IMR-90 (cell line): ENCODE measurements around the gene SLC29A1. TPM values are rescaled to one million over a fixed set of nuclear protein-coding genes. Genes with fewer than 3 reads are reported as not detected.

Experiments used
- ATAC-seq: fragments of 200-7000 bp; cut with Tn5 transposase; 2 replicates; pipeline ENCODE4 v1.9.1; 2020; ENCODE audit warnings: low read depth, mild to moderate bottlenecking, moderate library complexity
- BruUV-seq: library from RNA; stranded (reverse); fragments of 400-500 nt; replicated peaks from 2 replicates; lab custom pipeline; 2021; lab: Mats Ljungman, UMichigan
- CTCF ChIA-PET: fragments of 300-600 bp; formaldehyde crosslinking; extraction: SDS; loops from one replicate; lab custom pipeline; 2021; ENCODE audit warnings: antibody characterized with exemption; lab: Yijun Ruan, JAX
- POLR2A ChIA-PET: fragments of 300-600 bp; sonication (Branson Sonifier 250); formaldehyde crosslinking; loops from one replicate; lab custom pipeline; 2022; ENCODE audit warnings: antibody characterized with exemption; ENCODE audit not compliant: unreplicated experiment; lab: Charles Lee
- DNase-seq: peaks from one replicate; pipeline ENCODE4 v3.0.0; 2013
- H2AFZ ChIP-seq: replicated peaks from 2 replicates; pipeline ENCODE3; 2013; ENCODE audit warnings: low read length, mild to moderate bottlenecking; ENCODE audit not compliant: poor library complexity
- H2AK5ac ChIP-seq: 2 replicates; pipeline ENCODE4 v1.6.1; 2013; ENCODE audit warnings: low read depth, low read length, inconsistent platforms
- H2AK9ac ChIP-seq: replicated peaks from 2 replicates; pipeline ENCODE3; 2013; ENCODE audit warnings: mild to moderate bottlenecking, low read depth, low read length, moderate library complexity; ENCODE audit not compliant: poor library complexity
- H2BK120ac ChIP-seq: 2 replicates; pipeline ENCODE4 v1.6.1; 2013; ENCODE audit warnings: low read depth, low read length, inconsistent platforms
- H2BK15ac ChIP-seq: 3 replicates; pipeline ENCODE4 v1.6.1; 2013; ENCODE audit warnings: low read depth, low read length, inconsistent platforms
- H2BK20ac ChIP-seq: 2 replicates; pipeline ENCODE4 v1.6.1; 2013; ENCODE audit warnings: low read depth, mild to moderate bottlenecking, inconsistent platforms, low read length, moderate library complexity
- H2BK5ac ChIP-seq: 2 replicates; pipeline ENCODE4 v1.6.1; 2013; ENCODE audit warnings: mild to moderate bottlenecking, low read depth, low read length, inconsistent platforms; ENCODE audit not compliant: poor library complexity, severe bottlenecking
- H3K14ac ChIP-seq: replicated peaks from 2 replicates; pipeline ENCODE4 v1.6.1; 2013; ENCODE audit warnings: low read depth, low read length, inconsistent platforms
- H3K18ac ChIP-seq: 2 replicates; pipeline ENCODE4 v1.6.1; 2013; ENCODE audit warnings: low read depth, low read length, control low read depth
- H3K23ac ChIP-seq: 2 replicates; pipeline ENCODE4 v1.6.1; 2013; ENCODE audit warnings: low read depth, low read length, inconsistent platforms
- H3K27ac ChIP-seq: 2 replicates; pipeline ENCODE4 v1.5.1; 2013; ENCODE audit warnings: mild to moderate bottlenecking, control low read depth, low read length; ENCODE audit not compliant: insufficient read depth
- H3K27me3 ChIP-seq: 2 replicates; pipeline ENCODE4 v1.6.1; 2013; ENCODE audit warnings: low read length; ENCODE audit not compliant: control insufficient read depth, insufficient read depth
- H3K36me3 ChIP-seq: 2 replicates; pipeline ENCODE4 v1.6.1; 2013; ENCODE audit warnings: low read length, mixed read lengths; ENCODE audit not compliant: control insufficient read depth, insufficient read depth
- H3K4ac ChIP-seq: 2 replicates; pipeline ENCODE4 v1.6.1; 2013; ENCODE audit warnings: low read depth, low read length, inconsistent platforms
- H3K4me1 ChIP-seq: 2 replicates; pipeline ENCODE4 v1.6.1; 2013; ENCODE audit warnings: low read length, mixed read lengths; ENCODE audit not compliant: control insufficient read depth, insufficient read depth
- H3K4me2 ChIP-seq: 2 replicates; pipeline ENCODE4 v1.6.1; 2013; ENCODE audit warnings: low read depth, mild to moderate bottlenecking, control low read depth, low read length, moderate library complexity
- H3K4me3 ChIP-seq: 2 replicates; pipeline ENCODE4 v1.5.1; 2013; ENCODE audit warnings: low read depth, mild to moderate bottlenecking, control low read depth, low read length, moderate library complexity; ENCODE audit not compliant: insufficient read depth
- H3K56ac ChIP-seq: 2 replicates; pipeline ENCODE4 v1.6.1; 2013; ENCODE audit warnings: low read length, inconsistent platforms; ENCODE audit not compliant: insufficient read depth; ENCODE audit errors: extremely low read depth
- H3K79me1 ChIP-seq, 2 experiments: 2 replicates each; pipeline ENCODE4 v1.6.1; 2013; ENCODE audit warnings: low read length in 2 of 2, inconsistent platforms in 1 of 2, low read depth in 1 of 2
- H3K9ac ChIP-seq: 2 replicates; pipeline ENCODE4 v1.6.1; 2013; ENCODE audit warnings: low read depth, low read length, control low read depth
- H3K9me1 ChIP-seq: 2 replicates; pipeline ENCODE4 v1.6.1; 2013; ENCODE audit warnings: low read length, inconsistent platforms; ENCODE audit not compliant: insufficient read depth
- H3K9me3 ChIP-seq: 2 replicates; pipeline ENCODE4 v1.6.1; 2013; ENCODE audit warnings: low read length; ENCODE audit not compliant: control insufficient read depth, insufficient read depth
- H4K20me1 ChIP-seq: 2 replicates; pipeline ENCODE4 v1.6.1; 2013; ENCODE audit warnings: low read length, inconsistent platforms; ENCODE audit not compliant: insufficient read depth
- H4K5ac ChIP-seq: 2 replicates; pipeline ENCODE4 v1.6.1; 2013; ENCODE audit warnings: mild to moderate bottlenecking, low read depth, low read length, control low read depth
- H4K8ac ChIP-seq, 2 experiments: 2 replicates each; pipeline ENCODE4 v1.6.1; 2013; ENCODE audit warnings: low read depth in 2 of 2, low read length in 2 of 2, control low read depth in 1 of 2, inconsistent platforms in 1 of 2
- H4K91ac ChIP-seq: 2 replicates; pipeline ENCODE4 v1.6.1; 2013; ENCODE audit warnings: low read depth, low read length, inconsistent platforms; ENCODE audit not compliant: insufficient read depth
- CEBPB ChIP-seq: IDR thresholded peaks from 2 replicates; pipeline ENCODE4 v1.6.1; 2012; ENCODE audit warnings: low read depth, low read length, improper control_type of control experiment
- CHD1 ChIP-seq: IDR thresholded peaks from 2 replicates; pipeline ENCODE4 v1.6.1; 2012; ENCODE audit warnings: low read depth, low read length, improper control_type of control experiment
- MAFK ChIP-seq: IDR thresholded peaks from 2 replicates; pipeline ENCODE4 v1.6.1; 2012; ENCODE audit warnings: low read depth, low read length, improper control_type of control experiment
- MAZ ChIP-seq: IDR thresholded peaks from 2 replicates; pipeline ENCODE4 v1.6.1; 2012; ENCODE audit warnings: low read depth, mild to moderate bottlenecking, low read length, improper control_type of control experiment, moderate library complexity, borderline replicate concordance
- MXI1 ChIP-seq: IDR thresholded peaks from 2 replicates; pipeline ENCODE4 v1.6.1; 2012; ENCODE audit warnings: low read depth, mild to moderate bottlenecking, low read length, moderate library complexity, borderline replicate concordance
- POLR2A ChIP-seq: IDR thresholded peaks from 2 replicates; pipeline ENCODE4 v1.6.1; 2012; ENCODE audit warnings: mild to moderate bottlenecking, low read depth, low read length
- RCOR1 ChIP-seq: IDR thresholded peaks from 2 replicates; pipeline ENCODE4 v1.6.1; 2012; ENCODE audit warnings: mild to moderate bottlenecking, low read length, improper control_type of control experiment; ENCODE audit not compliant: insufficient replicate concordance
- RFX5 ChIP-seq: IDR thresholded peaks from 2 replicates; pipeline ENCODE4 v1.8.0; 2012; ENCODE audit warnings: low read depth, mild to moderate bottlenecking, low read length, moderate library complexity
- WGBS, 2 experiments: methylation state at CpG; one replicate each; pipeline versions ENCODE4 v1.1.5 to v1.1.7; 2013; ENCODE audit warnings: missing lambda C conversion rate in 2 of 2; ENCODE audit not compliant: insufficient read length in 1 of 2; ENCODE audit errors: extremely low coverage in 2 of 2; 5-methylcytosine and 5-hydroxymethylcytosine counted together
- dilution Hi-C: fragments of 300-500 bp; cut with HindIII; formaldehyde crosslinking; loops from one replicate; pipeline ENCODE4 v1.14.3; 2018; ENCODE audit warnings: low sequenced_read_pairs; ENCODE audit not compliant: unreplicated experiment
- in situ Hi-C: fragments of 300-500 bp; cut with MboI; formaldehyde crosslinking; loops from 3 replicates; pipeline ENCODE4 v1.14.3; 2019; ENCODE audit warnings: low sequenced_read_pairs, inconsistent platforms, mixed read lengths
- intact Hi-C: fragments of 100-400 bp; cut with micrococcal nuclease; formaldehyde crosslinking; loops from 2 replicates; pipeline ENCODE4 v1.10.0; 2022
- polyA plus RNA-seq, 3 experiments: library from polyadenylated mRNA; depleted of rRNA; stranded (reverse); fragments of >200 nt; gene quantifications; 2 replicates each; pipeline ENCODE4 v1.2.3, GENCODE V29; 2012; ENCODE audit warnings: low replicate concordance in 1 of 3
- total RNA-seq: library from RNA; depleted of rRNA; stranded (reverse); fragments of >200 nt; gene quantifications from 2 replicates; pipeline ENCODE4 v1.2.3, GENCODE V29; 2012
- TF ChIP-seq, protein P1 (sequence below): fragments of 150-350 bp; IDR thresholded peaks from 2 replicates; pipeline ENCODE4 v1.6.1; 2016; ENCODE audit warnings: low read depth, mild to moderate bottlenecking, low read length, moderate library complexity, borderline replicate concordance
- TF ChIP-seq, protein P2 (sequence below): fragments of 150-350 bp; IDR thresholded peaks from 2 replicates; pipeline ENCODE4 v1.6.1; 2017; ENCODE audit warnings: mild to moderate bottlenecking, antibody characterized with exemption, low read length, low read depth
- TF ChIP-seq, protein P3 (sequence below): conservative IDR thresholded peaks from 2 replicates; pipeline ENCODE4 v1.5.1; 2012; ENCODE audit warnings: mild to moderate bottlenecking, low read depth, low read length, improper control_type of control experiment

The SLC29A1 gene
- total and polyA plus RNA-seq, 2 of the 4 experiments (the other 2 are of a cell fraction), result 4.1 to 22.1 TPM

DNA sequence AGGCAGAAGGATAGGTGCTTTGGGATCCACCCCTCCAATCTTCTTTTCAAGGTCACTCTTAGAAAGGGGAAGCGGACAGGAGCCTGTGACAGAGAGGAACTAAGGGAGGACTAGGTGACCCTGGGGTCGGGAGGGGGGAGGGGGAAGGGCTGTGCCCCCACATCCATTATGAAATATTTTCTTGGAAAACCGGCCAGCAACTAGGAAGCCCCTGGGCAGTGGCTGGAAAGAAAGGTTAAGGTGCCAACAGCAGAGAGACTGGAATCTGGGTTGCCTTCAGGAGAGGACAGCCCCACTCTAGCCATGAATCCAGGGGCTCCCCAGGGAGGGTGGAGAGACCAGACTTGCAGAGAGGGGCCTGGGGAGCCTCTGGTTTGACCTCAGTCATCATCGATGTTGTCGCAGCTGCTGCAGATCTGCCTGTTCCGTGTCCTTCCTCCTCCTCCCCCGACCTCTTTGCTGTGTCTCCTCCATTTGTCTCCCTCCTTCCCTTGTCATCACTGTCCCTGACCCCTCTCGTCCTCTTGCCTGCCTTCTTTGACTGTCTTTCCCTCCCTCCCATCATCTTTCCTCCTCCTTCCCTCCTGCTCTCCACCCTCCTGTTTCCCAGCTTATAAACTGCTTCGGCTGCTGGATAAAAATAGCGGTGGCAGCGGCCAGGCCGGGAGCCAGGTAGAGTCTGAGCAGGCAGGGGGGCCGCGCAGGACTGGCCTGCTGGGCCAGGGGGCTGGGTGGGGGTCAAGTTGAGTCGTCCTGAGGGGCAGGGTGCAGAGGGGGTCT is 3.2 kb downstream of the SLC29A1 start:
- H3K27me3 ChIP-seq, result no peaks in the 10 kb centered on the region
- no TSS peak for BruUV-seq
- CTCF ChIA-PET, result no interaction called here
- in situ Hi-C loops, result no loop called here
- H3K4me3 ChIP-seq, result no peak overlapping the region
- TF ChIP-seq MAZ (no peak), RCOR1 (no peak), CEBPB (no peak), RFX5 (no peak), MAFK (no peak), CHD1 (no peak), POLR2A (no peak), MXI1 (no peak)
- TF ChIP-seq, protein P1, sequence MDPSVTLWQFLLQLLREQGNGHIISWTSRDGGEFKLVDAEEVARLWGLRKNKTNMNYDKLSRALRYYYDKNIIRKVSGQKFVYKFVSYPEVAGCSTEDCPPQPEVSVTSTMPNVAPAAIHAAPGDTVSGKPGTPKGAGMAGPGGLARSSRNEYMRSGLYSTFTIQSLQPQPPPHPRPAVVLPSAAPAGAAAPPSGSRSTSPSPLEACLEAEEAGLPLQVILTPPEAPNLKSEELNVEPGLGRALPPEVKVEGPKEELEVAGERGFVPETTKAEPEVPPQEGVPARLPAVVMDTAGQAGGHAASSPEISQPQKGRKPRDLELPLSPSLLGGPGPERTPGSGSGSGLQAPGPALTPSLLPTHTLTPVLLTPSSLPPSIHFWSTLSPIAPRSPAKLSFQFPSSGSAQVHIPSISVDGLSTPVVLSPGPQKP, result no peak
- TF ChIP-seq, protein P2, sequence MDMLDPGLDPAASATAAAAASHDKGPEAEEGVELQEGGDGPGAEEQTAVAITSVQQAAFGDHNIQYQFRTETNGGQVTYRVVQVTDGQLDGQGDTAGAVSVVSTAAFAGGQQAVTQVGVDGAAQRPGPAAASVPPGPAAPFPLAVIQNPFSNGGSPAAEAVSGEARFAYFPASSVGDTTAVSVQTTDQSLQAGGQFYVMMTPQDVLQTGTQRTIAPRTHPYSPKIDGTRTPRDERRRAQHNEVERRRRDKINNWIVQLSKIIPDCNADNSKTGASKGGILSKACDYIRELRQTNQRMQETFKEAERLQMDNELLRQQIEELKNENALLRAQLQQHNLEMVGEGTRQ, result no peak
- TF ChIP-seq, protein P3, sequence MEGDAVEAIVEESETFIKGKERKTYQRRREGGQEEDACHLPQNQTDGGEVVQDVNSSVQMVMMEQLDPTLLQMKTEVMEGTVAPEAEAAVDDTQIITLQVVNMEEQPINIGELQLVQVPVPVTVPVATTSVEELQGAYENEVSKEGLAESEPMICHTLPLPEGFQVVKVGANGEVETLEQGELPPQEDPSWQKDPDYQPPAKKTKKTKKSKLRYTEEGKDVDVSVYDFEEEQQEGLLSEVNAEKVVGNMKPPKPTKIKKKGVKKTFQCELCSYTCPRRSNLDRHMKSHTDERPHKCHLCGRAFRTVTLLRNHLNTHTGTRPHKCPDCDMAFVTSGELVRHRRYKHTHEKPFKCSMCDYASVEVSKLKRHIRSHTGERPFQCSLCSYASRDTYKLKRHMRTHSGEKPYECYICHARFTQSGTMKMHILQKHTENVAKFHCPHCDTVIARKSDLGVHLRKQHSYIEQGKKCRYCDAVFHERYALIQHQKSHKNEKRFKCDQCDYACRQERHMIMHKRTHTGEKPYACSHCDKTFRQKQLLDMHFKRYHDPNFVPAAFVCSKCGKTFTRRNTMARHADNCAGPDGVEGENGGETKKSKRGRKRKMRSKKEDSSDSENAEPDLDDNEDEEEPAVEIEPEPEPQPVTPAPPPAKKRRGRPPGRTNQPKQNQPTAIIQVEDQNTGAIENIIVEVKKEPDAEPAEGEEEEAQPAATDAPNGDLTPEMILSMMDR, result no peak
- no peak overlapping the region for H2BK20ac ChIP-seq
- no peak overlapping the region for H4K8ac ChIP-seq
- H3K23ac ChIP-seq, result no peak overlapping the region
- no peaks in the 10 kb centered on the region for H3K36me3 ChIP-seq
- dilution Hi-C loops, result no loop called here
- peaks cover 12% of the 10 kb centered on the region for H3K4me1 ChIP-seq
- no peak for DNase-seq
- H2AK9ac ChIP-seq, result no peak overlapping the region
- no peak overlapping the region for H3K14ac ChIP-seq
- H2AFZ ChIP-seq, result peak overlapping the region; percentile 40
- no peaks in the 10 kb centered on the region for H3K9me3 ChIP-seq
- no peak overlapping the region for H2BK120ac ChIP-seq
- H3K9me1 ChIP-seq, result no peaks in the 10 kb centered on the region
- no peak overlapping the region for H4K5ac ChIP-seq
- H3K4me2 ChIP-seq, result no peak overlapping the region
- H2BK5ac ChIP-seq, result no peak overlapping the region
- ATAC-seq, result no peak
- intact Hi-C loops, result no loop called here
- H3K9ac ChIP-seq, result no peak overlapping the region
- H4K91ac ChIP-seq, result no peak overlapping the region
- H3K18ac ChIP-seq, result no peak overlapping the region
- 70% methylated on average over 2 of the region's 15 CpGs; no CpG with 5 or more reads in 1 of the 2 experiments for WGBS, 2 experiments
- H3K27ac ChIP-seq, result no peak overlapping the region
- H4K20me1 ChIP-seq, result no peaks in the 10 kb centered on the region
- H3K79me1 ChIP-seq, result peaks cover 0 to 8% of the 10 kb centered on the region in 2 experiments; a peak in 1 of 4 replicates
- H2BK15ac ChIP-seq, result no peak overlapping the region
- POLR2A ChIA-PET, result no interaction called here
- H3K56ac ChIP-seq, result no peak overlapping the region
- no peak overlapping the region for H3K4ac ChIP-seq
- H2AK5ac ChIP-seq, result no peak overlapping the region
